GM13976 (cell line): Measurements from ENCODE around the gene ACTG2.

Experiments used
- DNase-seq: peaks from one replicate; pipeline ENCODE4 v3.0.0; 2012; ENCODE audit warnings: low spot score
- in situ Hi-C: fragments of 300-500 bp; cut with MboI; formaldehyde crosslinking; loops from one replicate; pipeline ENCODE4 v1.12.0; 2022; ENCODE audit warnings: low sequenced_read_pairs, mixed read lengths, inconsistent platforms; ENCODE audit not compliant: unreplicated experiment
- TF ChIP-seq, protein P1 (sequence below): IDR thresholded peaks from 2 replicates; pipeline ENCODE4 v1.5.1; 2012; ENCODE audit warnings: borderline replicate concordance, mild to moderate bottlenecking; ENCODE audit not compliant: insufficient read depth; ENCODE audit errors: extremely low read depth, missing control alignments, control extremely low read depth

Gene ACTG2

DNA sequence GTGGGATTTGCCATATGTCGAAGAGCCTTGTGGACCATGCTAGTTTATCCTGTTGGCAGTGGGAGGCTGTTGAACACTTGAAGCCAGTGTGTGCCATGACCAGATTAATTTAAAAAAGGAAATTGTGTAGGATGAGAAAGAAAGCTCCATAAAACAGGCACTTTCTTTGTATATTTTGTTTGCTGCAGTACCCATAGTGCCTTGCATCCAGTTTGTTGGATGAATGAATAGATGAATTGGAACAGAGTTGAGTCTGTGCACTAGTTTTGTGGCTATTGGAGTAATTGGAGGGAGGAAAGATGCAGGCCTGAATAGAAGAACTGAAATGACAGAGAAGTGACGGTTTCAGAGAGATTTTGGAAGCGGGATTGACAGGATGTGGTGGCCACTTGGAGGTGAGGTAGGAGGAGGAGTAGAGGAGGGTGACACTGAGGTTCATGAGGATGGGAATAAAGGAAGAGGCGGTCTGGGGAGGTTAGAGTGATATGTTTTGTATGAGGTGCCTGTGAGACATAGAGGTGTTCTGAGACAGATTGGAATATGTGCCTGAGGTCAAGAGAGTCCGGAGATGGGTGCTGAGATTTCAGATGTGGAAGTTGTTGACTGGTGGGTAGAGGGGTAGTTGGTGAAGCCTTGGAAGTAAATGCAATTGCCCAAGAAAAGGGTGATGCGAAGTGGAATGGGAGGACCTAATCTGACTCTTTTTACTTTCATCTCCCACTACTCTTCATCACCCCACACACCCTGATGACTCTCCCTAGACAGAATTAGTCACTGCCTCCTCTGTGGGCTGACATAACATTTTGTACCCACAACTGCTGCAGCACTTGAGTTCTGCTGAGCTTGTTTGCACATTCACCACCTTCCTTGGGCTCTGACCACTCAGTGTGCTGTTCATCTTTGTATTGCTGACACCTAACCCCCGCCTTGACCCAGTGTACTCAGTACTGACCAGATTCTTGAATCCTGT, 39.0 kb downstream of the ACTG2 start:
- in situ Hi-C loops = no loop called here
- TF ChIP-seq, protein P1, sequence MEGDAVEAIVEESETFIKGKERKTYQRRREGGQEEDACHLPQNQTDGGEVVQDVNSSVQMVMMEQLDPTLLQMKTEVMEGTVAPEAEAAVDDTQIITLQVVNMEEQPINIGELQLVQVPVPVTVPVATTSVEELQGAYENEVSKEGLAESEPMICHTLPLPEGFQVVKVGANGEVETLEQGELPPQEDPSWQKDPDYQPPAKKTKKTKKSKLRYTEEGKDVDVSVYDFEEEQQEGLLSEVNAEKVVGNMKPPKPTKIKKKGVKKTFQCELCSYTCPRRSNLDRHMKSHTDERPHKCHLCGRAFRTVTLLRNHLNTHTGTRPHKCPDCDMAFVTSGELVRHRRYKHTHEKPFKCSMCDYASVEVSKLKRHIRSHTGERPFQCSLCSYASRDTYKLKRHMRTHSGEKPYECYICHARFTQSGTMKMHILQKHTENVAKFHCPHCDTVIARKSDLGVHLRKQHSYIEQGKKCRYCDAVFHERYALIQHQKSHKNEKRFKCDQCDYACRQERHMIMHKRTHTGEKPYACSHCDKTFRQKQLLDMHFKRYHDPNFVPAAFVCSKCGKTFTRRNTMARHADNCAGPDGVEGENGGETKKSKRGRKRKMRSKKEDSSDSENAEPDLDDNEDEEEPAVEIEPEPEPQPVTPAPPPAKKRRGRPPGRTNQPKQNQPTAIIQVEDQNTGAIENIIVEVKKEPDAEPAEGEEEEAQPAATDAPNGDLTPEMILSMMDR = no peak
- DNase-seq = no peak

GRCh38 chr2:73933194-73933593, 40.4 kb downstream of the ACTG2 start:
- no peak for DNase-seq
- in situ Hi-C loops = no loop called here
- TF ChIP-seq, protein P1 = no peak

GRCh38 chr2:73935641-73936040, 42.8 kb downstream of the ACTG2 start:
- DNase-seq = no peak
- TF ChIP-seq, protein P1 = no peak
- in situ Hi-C loops = no loop called here

DNA sequence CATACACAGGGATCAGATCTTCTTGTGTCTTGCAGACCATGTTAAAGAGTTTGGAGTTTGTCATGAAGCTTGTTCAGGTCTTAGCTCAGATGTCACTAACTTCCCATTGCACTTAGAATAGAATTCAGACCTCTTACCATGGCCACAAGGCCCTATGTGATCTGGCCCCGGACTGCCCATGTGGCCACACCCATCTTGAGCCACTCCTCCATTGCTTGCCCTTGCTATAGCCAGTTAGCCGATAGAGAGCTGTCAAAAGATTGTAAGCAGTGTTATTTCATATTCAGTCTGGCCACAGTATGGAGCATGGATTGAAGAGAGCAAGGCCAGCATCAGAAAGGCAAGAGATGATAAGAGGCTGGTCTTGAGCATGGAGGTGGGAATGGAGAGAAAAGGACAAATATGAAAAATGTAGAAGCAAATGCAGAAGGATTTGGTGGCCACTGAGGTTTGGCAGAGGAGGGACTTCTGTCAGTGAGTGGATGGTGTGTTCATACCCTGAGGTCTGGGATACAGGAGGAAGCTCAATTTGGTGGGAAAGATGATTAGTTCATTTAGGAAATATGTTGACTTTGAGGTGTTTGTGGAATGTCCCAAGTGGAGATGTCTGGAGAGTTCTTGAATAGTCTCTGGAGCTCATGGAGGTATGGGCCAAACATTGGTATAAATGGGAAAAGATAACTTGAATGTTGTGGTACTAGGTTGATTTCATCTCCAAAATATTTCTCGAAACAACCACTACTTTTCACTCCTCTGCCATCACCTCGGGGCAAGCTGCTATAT, 44.5 kb downstream of the ACTG2 start:
- in situ Hi-C loops = no loop called here
- TF ChIP-seq, protein P1 = no peak
- no peak for DNase-seq

DNA sequence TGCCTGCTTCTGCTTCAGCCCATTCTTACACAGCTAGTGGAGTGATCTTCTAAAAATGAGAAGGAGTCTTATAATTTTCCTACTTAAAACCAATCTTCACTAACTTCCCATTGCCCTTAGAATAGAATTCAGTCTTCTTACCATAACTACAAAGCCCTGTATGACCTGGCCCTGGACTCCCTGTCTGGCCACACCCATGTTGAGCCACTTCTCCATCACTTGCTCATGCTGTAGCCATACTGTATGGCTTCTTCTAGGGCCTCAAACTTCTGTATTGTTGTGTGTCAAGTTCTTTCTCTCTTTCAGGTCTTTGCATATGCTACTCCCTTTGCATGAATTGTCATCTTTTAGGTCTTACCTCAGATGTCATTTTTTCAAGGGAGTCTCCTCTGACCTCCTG, 45.1 kb downstream of the ACTG2 start:
- DNase-seq = no peak
- in situ Hi-C loops = no loop called here
- TF ChIP-seq, protein P1 = no peak

DNA sequence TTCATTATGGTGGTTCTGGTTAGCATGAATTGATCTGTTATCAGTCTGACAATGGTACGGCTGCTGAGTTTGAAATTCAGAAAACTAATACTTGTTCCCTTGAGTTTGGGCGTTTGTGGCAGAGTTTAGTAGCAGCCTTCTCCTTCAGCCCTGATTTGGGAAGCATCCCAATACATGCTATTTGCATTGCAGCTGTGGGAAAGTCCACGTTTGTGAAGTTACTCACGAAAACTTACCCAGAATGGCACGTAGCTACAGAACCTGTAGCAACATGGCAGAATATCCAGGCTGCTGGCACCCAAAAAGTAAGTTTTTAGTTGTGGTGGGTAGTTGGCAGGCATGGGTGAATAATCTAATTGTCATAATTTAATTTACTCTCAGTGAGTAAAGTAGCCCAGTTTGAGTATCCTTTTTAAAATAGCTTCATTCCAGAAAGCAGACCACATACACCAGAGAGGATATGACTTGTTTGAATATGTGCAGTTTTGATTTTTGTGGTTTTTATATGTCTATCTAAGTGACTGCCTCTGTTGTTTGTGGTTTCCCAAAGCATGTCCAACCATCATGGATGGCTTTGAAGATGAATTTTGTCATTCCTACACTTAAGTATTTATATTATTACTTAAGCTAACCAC, 46.0 kb downstream of the ACTG2 start:
- TF ChIP-seq, protein P1 = no peak
- in situ Hi-C loops = no loop called here
- DNase-seq = no peak
